A549 (cell line): ENCODE results near the gene OVOL1.

ENCODE experiments used
- BCL3 ChIP-seq: fragments of >200 bp; sonication (Bioruptor Twin); formaldehyde crosslinking; IDR thresholded peaks from 3 replicates; pipeline ENCODE4 v1.6.1; 2016
- CEBPB ChIP-seq, 2 experiments: fragments of >200 bp in 1 of 2; sonication (Bioruptor Twin) in 1 of 2; formaldehyde crosslinking in 1 of 2; IDR thresholded peaks; 2 replicates each; pipeline ENCODE4 v1.6.1; 2012 to 2016
- CTCF ChIP-seq: fragments of >200 bp; sonication (Bioruptor Twin); formaldehyde crosslinking; IDR thresholded peaks from 3 replicates; pipeline ENCODE4 v1.5.1; 2016
- E2F6 ChIP-seq: IDR thresholded peaks from 2 replicates; pipeline ENCODE4 v1.6.1; 2012; ENCODE audit warnings: low read depth, borderline replicate concordance
- EHMT2 ChIP-seq: fragments of 200-600 bp; sonication (generic); IDR thresholded peaks from 2 replicates; pipeline ENCODE4 v1.6.1; 2016; ENCODE audit warnings: antibody characterized with exemption, low read depth, mild to moderate bottlenecking, moderate library complexity
- ELK1 ChIP-seq: fragments of 150-350 bp; IDR thresholded peaks from 2 replicates; pipeline ENCODE4 v1.6.1; 2014; ENCODE audit warnings: low read depth, mild to moderate bottlenecking, low read length
- MAX ChIP-seq: IDR thresholded peaks from 2 replicates; pipeline ENCODE4 v1.6.1; 2012
- POLR2A ChIP-seq: IDR thresholded peaks from 2 replicates; pipeline ENCODE4 v1.6.1; 2012; ENCODE audit warnings: mild to moderate bottlenecking, low read length
- RNF2 ChIP-seq: fragments of 200-600 bp; sonication (generic); IDR thresholded peaks from 2 replicates; pipeline ENCODE4 v1.6.1; 2016; ENCODE audit warnings: low read depth, mild to moderate bottlenecking, antibody characterized with exemption, moderate library complexity, borderline replicate concordance

GRCh38 chr11:65844231-65844872, 57.5 kb downstream of the OVOL1 start:
- TF ChIP-seq POLR2A = no peak
- no peak for TF ChIP-seq RNF2
- TF ChIP-seq EHMT2 = no peak
- no peak for TF ChIP-seq CEBPB (IDR thresholded peaks at IDR 0.05)
- TF ChIP-seq ELK1 = no peak
- no peak for TF ChIP-seq MAX
- TF ChIP-seq CTCF = no peak
- no peak for TF ChIP-seq E2F6
- TF ChIP-seq BCL3 = no peak
